Spinal cord (tissue), 10 donors: ENCODE data around the gene TMEM120A. TPM values are rescaled to one million over a fixed set of nuclear protein-coding genes. Genes with fewer than 3 reads are reported as not detected.

Experiments used
- DNase-seq, 6 donors: peaks; one replicate each; pipeline versions ENCODE4 v3.0.0 to v3.0.0-alpha.2; 2013 to 2015; ENCODE audit warnings: low spot score in 6 of 6, low read depth in 4 of 6
- H3K27ac ChIP-seq: one replicate; pipeline ENCODE4 v1.5.1; 2013; ENCODE audit warnings: low read depth, low read length, control low read depth
- H3K27me3 ChIP-seq: one replicate; pipeline ENCODE4 v1.6.1; 2013; ENCODE audit warnings: low read length; ENCODE audit not compliant: control insufficient read depth, insufficient read depth
- H3K36me3 ChIP-seq: one replicate; pipeline ENCODE4 v1.6.1; 2013; ENCODE audit warnings: low read length; ENCODE audit not compliant: control insufficient read depth, insufficient read depth
- H3K4me1 ChIP-seq: one replicate; pipeline ENCODE4 v1.6.1; 2013; ENCODE audit warnings: low read length; ENCODE audit not compliant: control insufficient read depth, insufficient read depth
- H3K4me3 ChIP-seq: one replicate; pipeline ENCODE4 v1.5.1; 2013; ENCODE audit warnings: low read depth, low read length, control low read depth
- H3K9me3 ChIP-seq: one replicate; pipeline ENCODE4 v1.6.1; 2013; ENCODE audit warnings: low read length; ENCODE audit not compliant: control insufficient read depth, insufficient read depth
- WGBS: methylation state at CpG from one replicate; pipeline ENCODE4 v1.1.5; 2013; ENCODE audit warnings: missing lambda C conversion rate; ENCODE audit not compliant: insufficient coverage; 5-methylcytosine and 5-hydroxymethylcytosine counted together
- polyA plus RNA-seq, 2 donors: library from polyadenylated mRNA; unstranded; fragments of 120-200 nt; gene quantifications; one replicate each; pipeline ENCODE4 v1.2.1, GENCODE V29; 2013; ENCODE audit not compliant: insufficient read length in 2 of 2
- total RNA-seq, 2 donors: library from RNA; depleted of rRNA in 1 of 2; stranded (reverse); fragments of 120-200 nt in 1 of 2; fragments of >200 nt in 1 of 2; gene quantifications; one replicate each; pipeline versions ENCODE4 v1.2.3 to v1.2.4, GENCODE V29; 2013 to 2014
- donor health status: healthy.

The TMEM120A gene
- total and polyA plus RNA-seq, 4 donors, result 17.2 to 104 (median 62.4) TPM

GRCh38 chr7:75950111-75950681 is 44.2 kb downstream of the TMEM120A start:
- Histone ChIP-seq H3K9me3 (no peaks in the 10 kb centered on the region), H3K27me3 (no peaks in the 10 kb centered on the region), H3K36me3 (peaks cover 26% of the 10 kb centered on the region), H3K4me1 (peaks cover 23% of the 10 kb centered on the region), H3K27ac (no peak overlapping the region), H3K4me3 (no peak overlapping the region)
- no peak for DNase-seq
- WGBS, result 74% methylated on average over 15 of the region's 15 CpGs

- Histone ChIP-seq H3K36me3 (peaks cover 12% of the 10 kb centered on the region), H3K9me3 (no peaks in the 10 kb centered on the region), H3K4me3 (no peak overlapping the region), H3K27me3 (no peaks in the 10 kb centered on the region), H3K27ac (no peak overlapping the region), H3K4me1 (peaks cover 20% of the 10 kb centered on the region)
- DNase-seq, result no peak
- 76% methylated on average over 9 of the region's 9 CpGs for WGBS
These were observed 46.2 kb downstream of the TMEM120A start for GRCh38 chr7:75948179-75948578.

DNA sequence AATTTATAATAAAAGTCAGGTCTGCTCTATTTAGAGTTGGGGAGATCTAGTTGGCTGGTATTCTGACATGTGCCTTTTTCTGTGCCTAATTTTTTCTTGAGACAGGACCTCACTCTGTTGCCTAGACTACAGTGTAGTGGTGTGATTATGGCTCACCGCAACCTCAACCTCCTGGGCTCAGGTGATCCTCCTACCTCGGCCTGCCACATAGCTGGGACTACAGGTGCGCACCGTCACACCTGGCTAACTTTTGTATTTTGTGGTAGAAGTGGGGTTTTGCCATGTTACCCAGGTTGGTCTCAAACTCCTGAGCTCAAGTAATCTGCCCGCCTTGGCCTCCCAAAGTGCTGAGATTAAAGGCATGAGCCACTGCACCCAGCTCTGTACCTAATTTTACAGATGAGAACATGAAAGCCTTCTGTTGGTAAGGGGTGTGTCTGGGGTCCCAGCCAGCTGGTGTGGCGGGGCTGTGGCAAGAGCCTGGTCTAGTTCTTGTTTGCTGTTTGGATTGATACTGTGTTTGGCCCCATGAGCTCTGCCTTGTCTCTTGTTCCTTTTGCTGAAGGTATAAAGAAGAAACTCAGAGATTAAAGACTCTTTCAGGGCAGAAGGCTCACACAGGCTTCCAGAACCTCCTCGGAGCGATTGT is 48.1 kb downstream of the TMEM120A start:
- no peak overlapping the region for H3K4me3 ChIP-seq
- WGBS, result 78% methylated on average over 3 of the region's 8 CpGs
- H3K27ac ChIP-seq, result no peak overlapping the region
- H3K27me3 ChIP-seq, result no peaks in the 10 kb centered on the region
- no peak for DNase-seq
- peaks cover 17% of the 10 kb centered on the region for H3K4me1 ChIP-seq
- peaks cover 12% of the 10 kb centered on the region for H3K36me3 ChIP-seq
- no peaks in the 10 kb centered on the region for H3K9me3 ChIP-seq

DNA sequence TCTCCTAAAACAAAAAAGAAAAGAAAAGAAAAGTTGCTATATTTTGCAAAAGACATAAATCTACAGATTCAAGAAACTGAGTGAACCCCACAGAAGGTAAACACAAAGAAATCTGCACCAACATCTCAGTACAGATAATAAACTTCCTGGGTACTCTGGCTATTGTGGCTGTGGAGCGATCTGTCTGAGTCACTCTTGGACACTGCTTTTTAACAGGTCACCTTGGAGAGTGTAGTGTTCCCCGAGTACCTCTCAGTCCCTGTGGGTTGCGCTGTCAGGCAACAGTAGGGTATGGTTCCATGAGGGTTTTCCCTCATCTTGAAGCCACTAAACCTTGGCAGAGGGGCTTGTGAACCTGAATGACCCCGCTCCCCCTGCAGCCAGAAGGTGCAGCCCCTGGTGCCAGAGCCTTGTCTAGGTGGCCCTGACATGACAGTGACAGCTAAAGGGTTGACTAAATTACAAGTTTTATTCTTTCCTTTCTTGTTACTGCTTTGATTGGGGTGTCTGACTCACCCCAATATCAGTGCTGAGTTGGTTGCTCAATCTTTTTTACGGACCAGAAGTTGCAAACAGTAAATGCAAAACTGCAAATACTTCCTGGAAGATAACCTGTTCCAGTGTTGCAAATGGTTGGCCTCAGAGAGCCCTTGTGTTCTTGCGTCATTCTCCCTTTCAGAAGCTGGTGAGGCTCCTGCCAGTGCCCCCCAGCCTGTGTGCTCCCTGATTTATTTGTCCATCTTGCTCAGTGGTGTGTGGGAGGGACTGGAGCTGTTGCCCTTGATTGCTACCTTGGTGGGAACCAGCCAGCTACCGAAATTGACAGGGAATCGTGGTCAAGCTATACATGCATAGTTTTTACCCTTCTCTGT is 48.9 kb downstream of the TMEM120A start:
- Histone ChIP-seq H3K36me3 (peaks cover 12% of the 10 kb centered on the region), H3K27ac (no peak overlapping the region), H3K4me1 (peaks cover 14% of the 10 kb centered on the region), H3K9me3 (no peaks in the 10 kb centered on the region), H3K27me3 (no peaks in the 10 kb centered on the region), H3K4me3 (no peak overlapping the region)
- no peak for DNase-seq
- WGBS, result 80% methylated on average over 6 of the region's 8 CpGs

DNA sequence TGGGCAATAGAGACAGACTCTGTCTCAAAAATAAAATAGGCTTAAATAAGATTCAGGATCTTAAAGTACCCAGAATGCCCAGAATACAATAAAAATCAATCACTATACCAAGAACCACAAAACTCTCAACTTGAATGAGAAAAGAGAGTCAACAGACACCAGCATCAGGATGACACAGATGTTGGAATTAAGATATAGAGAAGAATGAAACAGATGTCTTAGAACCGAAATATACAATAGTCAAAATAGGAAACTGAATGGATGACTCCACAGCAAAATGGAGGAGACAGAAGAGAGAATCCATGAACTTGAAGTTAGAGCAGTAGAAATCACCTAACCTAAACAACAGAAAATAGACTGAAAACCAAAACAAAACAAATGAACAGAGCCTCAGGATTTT is 49.9 kb downstream of the TMEM120A start:
- H3K27me3 ChIP-seq, result no peaks in the 10 kb centered on the region
- no peak overlapping the region for H3K4me3 ChIP-seq
- no peaks in the 10 kb centered on the region for H3K9me3 ChIP-seq
- H3K27ac ChIP-seq, result no peak overlapping the region
- peaks cover 12% of the 10 kb centered on the region for H3K36me3 ChIP-seq
- DNase-seq, result no peak
- no CpG with 5 or more reads among the region's 1 CpG for WGBS
- H3K4me1 ChIP-seq, result peaks cover 14% of the 10 kb centered on the region

- Histone ChIP-seq H3K27me3 (no peaks in the 10 kb centered on the region), H3K36me3 (peaks cover 15% of the 10 kb centered on the region), H3K4me3 (no peak overlapping the region), H3K27ac (no peak overlapping the region), H3K4me1 (peaks cover 14% of the 10 kb centered on the region), H3K9me3 (no peaks in the 10 kb centered on the region)
- WGBS, result 85% methylated on average over 2 of the region's 6 CpGs
- DNase-seq, result no peak
These were observed 50.5 kb downstream of the TMEM120A start for GRCh38 chr7:75943864-75944263.

DNA sequence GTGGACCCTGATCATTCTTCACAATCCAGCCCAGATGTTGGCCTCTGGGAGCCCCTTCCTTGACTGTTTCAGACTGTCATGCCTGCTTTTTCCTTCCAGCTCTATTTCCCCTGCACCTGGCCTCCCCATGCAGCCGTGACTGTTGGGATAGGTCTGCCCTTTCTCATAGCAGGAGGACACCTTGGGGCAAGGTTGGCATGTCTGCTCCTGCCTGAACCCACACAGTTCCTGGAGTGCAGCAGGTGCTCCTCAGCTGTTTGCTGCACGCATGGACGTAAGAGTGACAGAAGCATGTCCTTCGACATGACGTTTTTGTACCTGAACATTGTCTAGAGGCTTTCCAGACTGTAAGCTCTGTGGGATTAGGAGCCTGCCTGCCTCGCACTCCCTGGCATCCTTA is 55.5 kb downstream of the TMEM120A start:
- Histone ChIP-seq H3K4me1 (no peaks in the 10 kb centered on the region), H3K36me3 (peaks cover 6% of the 10 kb centered on the region), H3K9me3 (no peaks in the 10 kb centered on the region), H3K27ac (no peak overlapping the region), H3K27me3 (no peaks in the 10 kb centered on the region), H3K4me3 (no peak overlapping the region)
- DNase-seq, result no peak
- 86% methylated on average over 6 of the region's 6 CpGs for WGBS

- Histone ChIP-seq H3K9me3 (no peaks in the 10 kb centered on the region), H3K36me3 (peaks cover 6% of the 10 kb centered on the region), H3K4me1 (no peaks in the 10 kb centered on the region), H3K27me3 (no peaks in the 10 kb centered on the region), H3K27ac (no peak overlapping the region), H3K4me3 (no peak overlapping the region)
- DNase-seq, result no peak
- 76% methylated on average over 13 of the region's 15 CpGs for WGBS
These were observed 56.2 kb downstream of the TMEM120A start for GRCh38 chr7:75937958-75938786.
